Measurements from ENCODE around the gene CAMTA2.

GRCh38 chr17:4937553-4937952 lies 49.9 kb downstream of the CAMTA2 start:
- TF ChIP-seq POLR2AphosphoS5 (IDR thresholded peaks at IDR 0.05), result no peak
- no peak for TF ChIP-seq CTCF (IDR thresholded peaks at IDR 0.05)
